Fibroblast of villous mesenchyme (primary cell): ENCODE data around the gene OR2V2. TPM values are rescaled to one million over a fixed set of nuclear protein-coding genes. Genes with fewer than 3 reads are reported as not detected.

Experiments used
- DNase-seq: peaks from one replicate; pipeline ENCODE4 v3.0.0-alpha.2; 2010; ENCODE audit warnings: low read depth
- H3K4me3 ChIP-seq: 2 replicates; pipeline ENCODE4 v1.5.1; 2011; ENCODE audit warnings: low read depth, mild to moderate bottlenecking, low read length
- total RNA-seq: library from RNA; depleted of rRNA; stranded (reverse); fragments of >200 nt; gene quantifications from 2 replicates; pipeline ENCODE4 v1.2.3, GENCODE V29; 2012
- TF ChIP-seq, protein P1 (sequence below): IDR thresholded peaks from 2 replicates; pipeline ENCODE4 v1.5.1; 2012; ENCODE audit warnings: low read depth, mild to moderate bottlenecking, low read length; ENCODE audit not compliant: insufficient read depth

Gene OR2V2
- total RNA-seq, 1 donor: not detected

DNA sequence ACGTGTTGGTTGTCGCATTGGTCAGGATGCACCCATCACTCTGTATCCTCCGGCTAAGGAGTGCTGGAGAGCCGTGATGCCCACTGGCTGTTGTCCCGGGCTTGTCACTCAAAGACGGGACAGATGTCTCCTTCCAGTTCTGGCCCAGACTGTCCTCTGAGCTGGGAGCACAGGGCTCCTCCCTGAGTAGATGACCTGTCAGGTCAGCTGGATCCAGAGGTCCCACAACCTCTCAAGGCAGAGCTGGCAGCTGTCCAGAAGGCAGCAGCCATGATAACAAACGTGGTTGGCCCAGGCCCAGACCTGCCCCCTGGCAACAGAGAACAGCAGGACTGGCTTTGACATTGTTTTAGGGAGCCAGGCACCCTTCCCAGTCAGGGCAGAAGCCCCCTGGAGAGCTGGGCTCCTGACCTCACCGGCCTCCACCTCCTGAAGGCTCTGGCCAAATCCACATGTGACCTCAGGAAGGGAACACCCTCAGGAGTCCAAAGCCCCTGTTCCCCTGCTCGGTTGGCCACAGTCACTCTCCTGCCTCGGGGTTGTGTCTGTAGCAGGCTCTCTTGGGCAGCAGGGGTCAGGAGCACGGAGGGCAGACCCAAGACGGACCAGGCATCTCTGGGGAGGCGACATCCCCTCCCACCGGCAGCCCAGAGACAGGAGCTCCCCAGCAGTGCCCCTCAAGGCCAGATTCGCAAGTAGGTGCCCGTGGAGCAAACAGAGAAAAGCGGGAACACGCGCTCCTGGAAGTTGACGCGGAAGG lies 47.3 kb downstream of the OR2V2 start:
- H3K4me3 ChIP-seq: no peak overlapping the region
- no peak for DNase-seq
- TF ChIP-seq, protein P1, sequence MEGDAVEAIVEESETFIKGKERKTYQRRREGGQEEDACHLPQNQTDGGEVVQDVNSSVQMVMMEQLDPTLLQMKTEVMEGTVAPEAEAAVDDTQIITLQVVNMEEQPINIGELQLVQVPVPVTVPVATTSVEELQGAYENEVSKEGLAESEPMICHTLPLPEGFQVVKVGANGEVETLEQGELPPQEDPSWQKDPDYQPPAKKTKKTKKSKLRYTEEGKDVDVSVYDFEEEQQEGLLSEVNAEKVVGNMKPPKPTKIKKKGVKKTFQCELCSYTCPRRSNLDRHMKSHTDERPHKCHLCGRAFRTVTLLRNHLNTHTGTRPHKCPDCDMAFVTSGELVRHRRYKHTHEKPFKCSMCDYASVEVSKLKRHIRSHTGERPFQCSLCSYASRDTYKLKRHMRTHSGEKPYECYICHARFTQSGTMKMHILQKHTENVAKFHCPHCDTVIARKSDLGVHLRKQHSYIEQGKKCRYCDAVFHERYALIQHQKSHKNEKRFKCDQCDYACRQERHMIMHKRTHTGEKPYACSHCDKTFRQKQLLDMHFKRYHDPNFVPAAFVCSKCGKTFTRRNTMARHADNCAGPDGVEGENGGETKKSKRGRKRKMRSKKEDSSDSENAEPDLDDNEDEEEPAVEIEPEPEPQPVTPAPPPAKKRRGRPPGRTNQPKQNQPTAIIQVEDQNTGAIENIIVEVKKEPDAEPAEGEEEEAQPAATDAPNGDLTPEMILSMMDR: no peak

DNA sequence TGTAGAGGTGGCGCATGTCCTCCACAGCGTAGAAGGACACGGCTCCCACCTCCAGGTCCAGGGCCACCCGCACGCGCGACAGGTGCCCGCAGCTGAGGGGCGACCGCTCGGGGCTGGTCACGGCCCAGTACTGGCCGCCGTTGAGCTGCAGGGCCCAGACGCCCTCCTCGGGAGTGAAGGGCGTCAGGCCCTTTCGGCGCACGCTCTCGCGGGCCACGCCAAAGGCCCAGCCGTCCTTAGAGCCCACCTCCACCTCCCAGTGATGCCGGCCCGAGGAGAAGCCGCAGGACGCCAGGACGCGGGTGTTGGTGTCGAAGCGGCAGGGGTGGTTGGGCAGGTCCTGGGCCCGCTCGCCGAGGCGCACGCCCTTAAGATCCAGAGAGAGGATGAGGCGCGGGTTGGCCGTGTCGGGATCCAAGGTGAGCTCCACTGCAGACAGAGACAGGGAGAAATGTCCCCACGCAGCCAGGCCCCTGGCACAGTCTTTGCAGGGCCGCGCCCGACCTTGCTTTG lies 47.9 kb downstream of the OR2V2 start:
- DNase-seq: no peak
- TF ChIP-seq, protein P1: no peak
- no peak overlapping the region for H3K4me3 ChIP-seq

DNA sequence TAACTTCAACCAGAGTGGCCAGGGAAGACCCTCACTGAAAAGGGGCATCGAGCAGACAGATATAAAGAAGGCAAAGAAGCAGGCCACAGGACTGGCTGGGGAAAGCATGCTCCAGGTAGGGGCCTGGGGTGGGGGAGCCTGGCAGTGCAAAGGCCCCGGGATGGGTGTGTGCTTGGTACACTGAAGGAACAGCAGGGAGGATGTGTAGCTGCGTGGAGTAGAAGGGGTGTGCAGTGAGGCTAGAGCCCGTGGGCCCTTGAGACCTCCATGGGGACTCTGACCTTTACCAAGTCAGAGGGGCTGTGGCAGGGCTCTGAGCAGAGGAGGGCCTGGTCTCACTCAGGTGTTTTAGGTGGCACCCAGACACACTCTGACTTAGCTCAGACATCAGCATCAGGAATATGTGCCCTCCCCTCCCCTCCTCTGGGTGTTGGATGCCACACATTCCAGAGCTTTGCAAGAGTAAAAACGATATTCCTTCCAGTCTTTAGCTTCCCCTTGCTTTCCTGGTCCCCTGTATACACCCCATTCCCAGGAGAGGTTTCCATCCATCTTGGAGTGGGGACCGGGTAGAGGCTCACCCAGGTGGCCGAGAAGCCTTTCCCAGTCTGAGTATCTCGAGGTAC lies 50.1 kb downstream of the OR2V2 start:
- DNase-seq: no peak
- H3K4me3 ChIP-seq: no peak overlapping the region
- TF ChIP-seq, protein P1: no peak

DNA sequence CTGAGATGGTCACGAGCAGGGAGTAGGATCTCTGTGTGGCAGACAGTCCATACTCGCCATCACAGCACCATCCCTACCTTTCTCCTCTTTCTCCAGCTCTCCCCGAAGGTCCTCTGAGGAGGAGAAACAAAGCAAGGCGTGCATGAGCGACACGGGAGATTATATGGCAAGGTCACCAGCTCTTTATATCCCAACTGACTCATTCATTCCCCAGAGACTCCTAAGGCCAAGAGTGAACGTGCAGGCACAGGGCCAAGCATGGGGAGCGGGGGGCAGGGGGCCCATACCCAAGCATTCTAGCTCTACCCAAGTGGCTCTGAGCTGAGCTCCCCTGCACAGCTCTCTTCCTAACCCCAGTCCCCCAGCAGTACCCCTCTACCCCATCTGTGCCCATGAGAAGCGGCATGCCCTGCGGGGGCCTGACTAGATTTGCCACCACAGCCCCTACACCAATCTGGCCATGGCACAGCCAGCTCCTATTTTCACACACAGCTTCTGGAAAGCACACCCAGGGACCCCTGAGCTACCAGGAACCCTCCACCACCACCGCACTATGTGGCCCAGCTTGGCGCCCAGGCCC lies 50.8 kb downstream of the OR2V2 start:
- DNase-seq: no peak
- TF ChIP-seq, protein P1: no peak

DNA sequence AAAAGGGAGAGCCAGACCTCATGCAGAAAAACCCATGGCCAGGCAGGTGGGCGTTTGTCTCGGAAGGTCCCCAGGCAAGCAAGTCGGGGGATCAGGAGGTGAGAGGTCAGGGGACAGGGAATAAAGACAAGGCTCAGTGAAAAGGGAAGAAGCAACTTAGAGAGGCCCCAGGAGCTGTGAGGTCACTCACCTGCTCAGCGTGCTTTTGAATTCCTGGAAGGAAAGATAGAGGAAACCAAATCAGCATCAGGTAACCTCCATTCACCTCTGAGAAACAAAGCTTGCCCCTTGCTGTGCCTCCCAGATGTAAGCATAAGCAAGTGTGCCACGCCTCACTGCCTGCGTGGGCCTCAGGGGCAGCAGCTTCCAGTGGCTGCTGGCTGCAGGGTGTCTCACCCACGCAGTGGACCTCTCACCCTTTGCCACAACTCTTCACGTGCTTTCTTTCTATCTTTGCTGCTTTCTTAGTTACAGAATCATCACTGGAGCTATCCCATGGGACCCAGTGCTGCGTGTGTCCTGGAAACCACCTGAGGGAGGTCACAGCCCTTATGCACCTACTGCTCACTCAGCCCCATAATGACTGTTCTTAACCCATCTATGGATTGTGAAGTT lies 51.6 kb downstream of the OR2V2 start:
- DNase-seq: no peak
- TF ChIP-seq, protein P1: no peak
- no peak overlapping the region for H3K4me3 ChIP-seq

More for the DNA sequence above, 50.8 kb downstream of the OR2V2 start:
- H3K4me3 ChIP-seq: no peak overlapping the region

DNA sequence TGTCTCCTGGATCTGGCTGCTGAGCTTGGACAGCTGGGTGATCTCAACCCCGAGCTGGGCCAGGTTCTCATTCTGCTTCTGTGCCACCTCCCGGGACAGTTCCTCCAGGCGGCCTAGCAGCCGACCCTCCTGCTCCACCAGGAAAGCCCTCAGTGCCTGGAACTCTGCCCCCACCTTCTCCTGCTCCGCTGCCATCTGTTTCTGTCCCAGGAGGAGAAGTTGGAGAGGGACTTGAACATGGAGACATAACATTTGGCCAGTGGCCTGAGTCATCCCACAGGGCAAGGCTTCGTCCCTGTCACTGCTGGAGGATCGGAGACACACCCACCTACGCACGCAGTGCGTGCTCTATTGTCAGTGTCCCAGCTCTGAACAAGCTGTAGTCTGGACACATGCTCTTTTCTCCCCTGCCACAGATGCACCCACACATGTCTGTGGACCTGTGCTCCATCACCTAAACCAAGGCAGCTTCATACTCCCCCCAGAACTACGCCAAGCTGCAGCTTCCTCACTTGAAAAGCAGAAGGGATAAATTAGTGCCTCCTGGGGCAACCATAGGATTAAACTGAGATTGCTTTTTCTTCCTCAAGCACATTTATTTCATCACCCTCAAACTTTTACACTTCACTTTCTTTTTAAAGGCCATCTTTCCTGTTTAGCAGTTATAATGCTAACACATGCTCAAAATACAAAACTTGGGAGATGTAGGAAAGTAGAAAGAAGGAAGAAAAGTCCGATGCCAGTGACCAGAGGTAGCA lies 52.7 kb downstream of the OR2V2 start:
- H3K4me3 ChIP-seq: no peak overlapping the region
- DNase-seq: no peak
- TF ChIP-seq, protein P1: no peak
